Measurements from ENCODE around the gene AUNIP. TPM values are rescaled to one million over a fixed set of nuclear protein-coding genes. Genes with fewer than 3 reads are reported as not detected.

Gene AUNIP
- total and polyA plus RNA-seq, 2 donors from 2014 or later = 0.38 TPM; not detected in 1

GRCh38 chr1:25805863-25806225, 53.4 kb downstream of the AUNIP start:
- Histone ChIP-seq H3K9ac (ENCODE audit: low read length in 3 of 3) (no peak overlapping the region), H3K4me1 (ENCODE audit: control insufficient read depth in 2 of 3, insufficient read depth in 2 of 3, low read depth in 1 of 3, low read length in 3 of 3) (peaks cover 0 to 18% (median 6%) of the 10 kb centered on the region in 3 donors), H3K9me3 (ENCODE audit: control insufficient read depth in 2 of 3, insufficient read depth in 1 of 3, low read length in 3 of 3) (no peaks in the 10 kb centered on the region), H3K4me3 (ENCODE audit: low read length in 3 of 3) (no peak overlapping the region), H3K36me3 (ENCODE audit: control insufficient read depth in 2 of 3, insufficient read depth in 3 of 3, low read length in 3 of 3) (peaks cover 0 to 7% (median 0%) of the 10 kb centered on the region in 3 donors), H3K27me3 (ENCODE audit: control insufficient read depth, insufficient read depth, low read length) (no peaks in the 10 kb centered on the region), H3K27ac (ENCODE audit: low read depth in 2 of 2, low read length in 2 of 2) (peak overlapping the region in 1 of 2 donors; percentile 32)
- DNase-seq (peak in 1 of 5 donors; percentile 73), FAIRE-seq (no peak)
- intact Hi-C loops (cut with DNase I) = no loop called here
- TF ChIP-seq CTCF (IDR thresholded peaks at IDR 0.05; ENCODE audit: borderline replicate concordance, extremely low read depth, insufficient read depth) = no peak

DNA sequence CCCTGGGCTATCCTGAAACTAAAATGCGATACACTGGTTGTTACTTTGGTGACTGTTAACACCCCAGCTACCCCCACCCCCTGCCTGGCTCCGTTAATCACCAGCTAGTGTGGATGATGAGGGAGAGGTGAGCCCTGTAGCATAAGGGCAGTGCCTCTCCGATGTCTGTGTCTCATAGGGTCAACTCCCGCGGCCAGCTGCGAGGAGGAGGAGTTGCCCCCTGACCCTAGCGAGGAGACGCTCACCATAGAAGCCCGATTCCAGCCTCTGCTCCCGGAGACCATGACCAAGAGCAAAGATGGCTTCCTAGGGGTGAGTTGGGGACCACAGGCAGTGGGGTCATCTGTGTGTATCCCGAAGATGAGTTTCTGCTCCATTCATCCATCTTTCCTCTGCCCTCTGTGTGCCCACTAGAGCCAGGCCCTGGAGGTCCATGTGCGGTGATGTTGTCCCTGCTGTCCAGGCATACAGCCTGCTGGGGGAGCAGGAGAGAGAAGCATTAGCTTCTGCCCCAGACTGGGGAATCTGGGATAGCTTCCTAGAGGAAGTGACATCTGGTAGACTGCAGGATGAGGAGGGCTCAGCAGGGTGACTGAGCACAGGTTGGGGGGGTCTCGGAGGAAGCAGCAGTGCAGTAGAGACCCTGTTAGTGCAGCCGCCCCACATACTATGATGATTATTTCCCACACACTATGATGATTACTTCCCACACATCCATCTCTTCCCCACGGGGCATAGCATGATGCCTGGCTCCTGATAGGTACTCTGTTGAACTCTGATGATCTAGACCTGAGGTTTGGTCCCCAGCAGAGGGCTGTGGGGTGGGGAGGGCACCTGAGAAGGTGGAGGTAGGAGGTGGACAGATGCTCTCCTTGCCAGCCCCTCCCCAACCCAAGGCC, 54.0 kb downstream of the AUNIP start:
- no peak for FAIRE-seq
- Histone ChIP-seq H3K36me3 (ENCODE audit: control insufficient read depth in 2 of 3, insufficient read depth in 3 of 3, low read length in 3 of 3) (peaks cover 0 to 7% (median 0%) of the 10 kb centered on the region in 3 donors), H3K4me1 (ENCODE audit: control insufficient read depth in 2 of 3, insufficient read depth in 2 of 3, low read depth in 1 of 3, low read length in 3 of 3) (peaks cover 0 to 18% (median 9%) of the 10 kb centered on the region in 3 donors), H3K27ac (ENCODE audit: low read depth in 2 of 2, low read length in 2 of 2) (no peak overlapping the region), H3K27me3 (ENCODE audit: control insufficient read depth, insufficient read depth, low read length) (no peaks in the 10 kb centered on the region), H3K4me3 (ENCODE audit: low read length in 3 of 3) (no peak overlapping the region), H3K9me3 (ENCODE audit: control insufficient read depth in 2 of 3, insufficient read depth in 1 of 3, low read length in 3 of 3) (no peaks in the 10 kb centered on the region), H3K9ac (ENCODE audit: low read length in 3 of 3) (no peak overlapping the region)
- TF ChIP-seq CTCF (IDR thresholded peaks at IDR 0.05; ENCODE audit: borderline replicate concordance, extremely low read depth, insufficient read depth) = no peak
- intact Hi-C loops (cut with DNase I) = no loop called here
- DNase-seq = peak in 1 of 5 donors; percentile 44

GRCh38 chr1:25804244-25804963, 54.9 kb downstream of the AUNIP start:
- no peak overlapping the region for H3K27ac ChIP-seq (ENCODE audit: low read depth in 2 of 2, low read length in 2 of 2)
- no peak for TF ChIP-seq CTCF (IDR thresholded peaks at IDR 0.05; ENCODE audit: borderline replicate concordance, extremely low read depth, insufficient read depth)
- no peak for FAIRE-seq
- no peak overlapping the region for H3K4me3 ChIP-seq (ENCODE audit: low read length in 3 of 3)
- H3K36me3 ChIP-seq (ENCODE audit: control insufficient read depth in 2 of 3, insufficient read depth in 3 of 3, low read length in 3 of 3) = peaks cover 0 to 7% (median 0%) of the 10 kb centered on the region in 3 donors
- H3K9ac ChIP-seq (ENCODE audit: low read length in 3 of 3) = no peak overlapping the region
- H3K4me1 ChIP-seq (ENCODE audit: control insufficient read depth in 2 of 3, insufficient read depth in 2 of 3, low read depth in 1 of 3, low read length in 3 of 3) = peaks cover 0 to 20% (median 9%) of the 10 kb centered on the region in 3 donors
- peak in 1 of 5 donors; percentile 68 for DNase-seq
- H3K9me3 ChIP-seq (ENCODE audit: control insufficient read depth in 2 of 3, insufficient read depth in 1 of 3, low read length in 3 of 3) = no peaks in the 10 kb centered on the region
- no peaks in the 10 kb centered on the region for H3K27me3 ChIP-seq (ENCODE audit: control insufficient read depth, insufficient read depth, low read length)
- intact Hi-C loops (cut with DNase I) = no loop called here

All from kidney (tissue), 14 donors.